ENCODE data around the gene HSD11B1. TPM values are rescaled to one million over a fixed set of nuclear protein-coding genes. Genes with fewer than 3 reads are reported as not detected.

HSD11B1 gene
- total RNA-seq, 2 donors from 2014 or later: 0.61 to 0.87 TPM

DNA sequence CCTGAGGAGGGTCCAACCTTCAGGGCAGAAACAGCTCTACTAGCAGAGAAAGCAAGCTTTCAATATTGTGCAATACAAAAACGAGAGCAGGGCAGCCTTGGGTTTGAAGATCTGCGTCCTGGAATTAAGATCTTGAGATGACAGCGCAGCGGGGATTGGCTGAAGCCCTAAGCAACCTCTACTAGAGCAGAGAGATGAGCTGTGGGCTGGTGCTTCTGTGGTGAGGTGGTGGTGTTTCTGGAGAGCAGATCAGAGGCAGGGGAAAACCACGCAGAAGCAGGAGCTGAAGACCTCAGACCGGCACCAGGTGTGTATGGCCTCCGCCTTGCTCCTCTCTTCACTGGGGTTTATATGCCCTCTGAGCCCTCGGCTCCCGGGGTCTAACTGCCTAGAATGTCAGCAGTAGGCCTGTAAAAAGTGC, 63.7 kb downstream of the HSD11B1 start:
- ATAC-seq (peak; percentile 45), DNase-seq (peak; percentile 53 to 62)
- intact Hi-C loops (cut with DNase I, micrococcal nuclease): no loop called here

DNA sequence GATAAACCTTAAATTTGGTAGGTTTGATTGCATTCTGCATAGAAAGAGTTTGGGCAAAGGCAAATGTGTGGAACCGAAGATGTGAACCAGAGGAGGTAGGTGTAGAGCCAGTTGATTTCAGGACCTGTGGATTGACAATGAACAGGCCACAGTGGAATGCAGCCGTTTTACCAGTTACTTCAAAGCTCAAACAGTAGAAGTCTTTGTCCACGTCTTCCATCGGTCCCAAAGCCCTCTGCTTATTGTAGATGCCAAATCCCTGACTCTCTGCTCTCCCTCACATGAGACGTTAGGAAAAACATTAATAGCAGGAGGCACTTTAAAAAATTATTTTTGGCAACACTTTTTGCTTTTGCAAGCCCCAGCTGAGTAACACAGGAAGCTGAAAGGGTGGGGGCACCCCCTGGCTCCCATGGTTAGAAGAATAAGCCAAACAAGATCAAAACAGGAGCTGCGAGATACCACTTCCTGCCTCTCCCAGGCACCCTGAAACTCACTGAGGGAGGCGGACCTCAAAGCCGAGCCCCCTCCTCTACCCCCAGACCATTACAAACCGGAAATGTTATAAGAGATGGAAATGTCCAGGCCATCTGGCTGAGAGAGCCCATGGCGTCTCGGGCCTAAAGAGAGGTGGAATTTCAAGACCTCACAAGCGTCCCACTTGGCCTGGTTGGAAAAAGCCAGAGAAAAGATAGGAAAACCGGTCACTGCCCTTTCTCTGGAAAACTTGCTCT, 64.7 kb downstream of the HSD11B1 start:
- peak; percentile 58 to 65 for DNase-seq
- peak; percentile 34 for ATAC-seq
- intact Hi-C loops (cut with DNase I, micrococcal nuclease): no loop called here

DNA sequence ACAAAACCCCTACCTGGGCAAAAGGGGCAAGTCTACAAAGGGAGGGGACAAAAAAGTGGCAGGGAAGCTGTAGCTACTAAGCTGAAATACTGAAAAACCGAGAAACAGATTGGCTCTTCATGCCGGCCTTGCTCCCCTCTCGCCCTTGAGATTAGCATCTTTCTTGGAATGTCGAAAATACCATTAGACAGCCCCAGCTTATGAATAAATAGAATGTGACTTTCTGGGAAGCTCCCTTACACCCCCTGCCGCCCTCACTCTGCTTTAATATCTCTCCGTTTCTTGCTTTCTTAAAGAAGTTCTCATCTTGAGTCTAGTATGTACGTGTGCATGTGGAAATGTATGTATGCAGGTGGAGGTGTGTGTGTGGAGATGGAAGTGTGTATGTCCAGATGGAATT, 65.3 kb downstream of the HSD11B1 start:
- intact Hi-C loops (cut with DNase I, micrococcal nuclease): no loop called here
- ATAC-seq (no peak), DNase-seq (no peak)

DNA sequence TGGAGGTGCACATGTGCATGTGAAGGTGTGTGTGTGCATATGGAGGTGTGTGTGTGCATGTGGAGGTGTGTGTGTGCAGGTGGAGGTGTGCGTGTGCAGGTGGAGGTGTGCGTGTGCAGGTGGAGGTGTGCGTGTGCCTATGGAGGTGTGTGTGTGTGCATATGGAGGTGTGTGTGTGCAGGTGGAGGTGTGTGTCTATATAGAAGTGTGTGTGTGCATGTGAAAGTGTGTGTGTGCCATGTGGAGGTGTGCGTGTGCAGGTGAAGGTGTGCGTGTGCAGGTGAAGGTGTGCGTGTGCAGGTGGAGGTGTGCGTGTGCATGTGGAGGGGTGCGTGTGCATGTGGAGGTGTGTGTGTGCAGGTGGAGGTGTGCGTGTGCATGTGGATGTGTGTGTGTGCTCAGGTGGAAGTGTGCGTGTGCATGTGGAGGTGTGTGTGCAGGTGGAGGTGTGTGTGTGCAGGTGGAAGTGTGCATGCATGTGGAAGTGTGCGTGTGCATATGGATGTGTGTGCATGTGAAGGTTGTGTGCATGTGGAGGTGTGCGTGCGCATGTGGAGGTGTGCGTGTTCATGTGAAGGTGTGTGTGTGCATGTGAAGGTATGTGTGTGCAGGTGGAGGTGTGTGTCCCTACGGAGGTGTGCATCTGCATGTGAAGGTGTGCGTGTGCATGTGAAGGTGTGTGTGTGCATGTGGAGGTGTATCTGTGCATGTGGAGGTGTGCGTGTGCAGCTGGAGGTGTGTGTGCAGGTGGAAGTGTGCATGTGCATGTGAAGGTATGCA, 66.2 kb downstream of the HSD11B1 start:
- ATAC-seq: no peak
- intact Hi-C loops (cut with DNase I, micrococcal nuclease): no loop called here
- no peak for DNase-seq

DNA sequence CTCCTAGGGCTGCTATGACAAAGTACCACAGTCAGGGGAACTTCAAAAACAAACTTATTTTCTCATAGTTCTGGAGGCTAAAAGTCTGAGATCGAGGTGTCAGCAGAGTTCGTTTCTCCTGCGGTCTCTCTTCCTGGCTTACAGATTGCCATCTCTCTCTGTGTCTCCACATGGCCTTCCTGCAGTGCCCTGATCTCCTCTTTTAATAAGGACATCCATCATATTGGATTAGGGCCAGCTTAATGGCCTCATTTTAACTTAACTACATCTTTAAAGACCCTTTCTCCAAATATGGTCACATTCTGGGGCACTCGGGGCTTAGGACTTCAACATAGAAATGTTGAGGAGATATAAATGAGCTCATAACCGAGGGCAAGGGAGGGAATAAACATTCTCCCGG, 67.5 kb downstream of the HSD11B1 start:
- ATAC-seq (no peak), DNase-seq (no peak)
- intact Hi-C loops (cut with DNase I, micrococcal nuclease): no loop called here

DNA sequence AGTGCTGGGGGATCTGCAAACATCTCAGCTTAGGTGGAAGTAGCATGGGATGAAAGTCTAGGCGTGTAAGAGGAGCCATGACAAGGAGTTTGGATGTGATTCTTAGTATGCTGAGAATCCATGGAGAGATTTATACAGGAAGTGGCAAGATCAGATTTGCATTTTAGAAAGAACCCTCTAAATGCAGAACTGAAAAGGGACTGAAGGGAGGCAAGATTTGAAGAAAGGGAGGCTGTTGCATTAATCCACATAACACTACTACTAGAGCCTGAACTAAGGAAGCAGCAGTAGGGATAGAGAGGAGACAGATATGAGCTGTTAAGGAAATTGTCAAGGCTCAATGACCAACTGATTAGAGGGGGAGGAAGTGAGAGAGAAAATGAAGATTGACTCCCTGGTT, 69.9 kb downstream of the HSD11B1 start:
- ATAC-seq: no peak
- intact Hi-C loops (cut with DNase I, micrococcal nuclease): no loop called here
- DNase-seq: no peak

DNA sequence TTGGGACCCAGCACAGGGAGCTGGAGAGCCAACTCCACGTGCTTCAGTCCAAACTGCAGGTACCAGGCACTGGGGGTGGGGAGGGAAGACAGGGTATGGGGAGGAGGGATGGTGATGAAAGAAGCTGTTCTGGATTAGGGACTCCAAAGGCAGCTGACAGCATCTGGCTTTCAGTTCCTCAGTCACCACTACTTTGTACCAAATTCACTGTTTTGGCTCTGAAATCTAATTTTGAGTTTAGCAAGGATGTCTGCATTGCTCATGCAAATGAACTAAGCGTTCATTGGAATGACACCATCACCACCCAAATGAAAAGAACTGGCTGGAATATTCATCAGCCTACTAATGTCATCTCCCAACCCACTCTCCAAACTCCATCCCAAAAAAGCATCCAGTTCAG, 71.0 kb downstream of the HSD11B1 start:
- no peak for ATAC-seq

DNA sequence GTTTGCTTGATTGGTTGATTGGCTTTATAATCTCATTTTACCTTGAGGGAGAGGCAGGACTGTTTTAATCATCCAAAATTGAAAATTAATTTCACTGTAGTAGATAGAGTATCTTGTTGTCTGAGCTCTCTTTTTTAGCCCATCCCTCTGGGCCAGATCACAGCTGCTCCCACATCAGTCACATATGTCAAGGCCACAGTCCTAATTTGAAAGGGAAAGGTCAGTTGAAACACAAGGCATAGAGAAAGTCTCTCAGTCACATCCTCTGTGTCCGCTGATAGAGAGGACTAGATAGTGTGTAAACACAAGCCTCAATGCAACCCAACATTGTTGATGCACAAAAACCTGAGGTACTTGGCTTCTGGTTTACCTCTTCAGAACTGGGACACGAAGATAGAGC, 72.9 kb downstream of the HSD11B1 start:
- DNase-seq: no peak
- ATAC-seq: no peak
- intact Hi-C loops (cut with DNase I, micrococcal nuclease): no loop called here

More for the DNA sequence above, 71.0 kb downstream of the HSD11B1 start:
- intact Hi-C loops (cut with DNase I, micrococcal nuclease): no loop called here
- DNase-seq: no peak

DNA sequence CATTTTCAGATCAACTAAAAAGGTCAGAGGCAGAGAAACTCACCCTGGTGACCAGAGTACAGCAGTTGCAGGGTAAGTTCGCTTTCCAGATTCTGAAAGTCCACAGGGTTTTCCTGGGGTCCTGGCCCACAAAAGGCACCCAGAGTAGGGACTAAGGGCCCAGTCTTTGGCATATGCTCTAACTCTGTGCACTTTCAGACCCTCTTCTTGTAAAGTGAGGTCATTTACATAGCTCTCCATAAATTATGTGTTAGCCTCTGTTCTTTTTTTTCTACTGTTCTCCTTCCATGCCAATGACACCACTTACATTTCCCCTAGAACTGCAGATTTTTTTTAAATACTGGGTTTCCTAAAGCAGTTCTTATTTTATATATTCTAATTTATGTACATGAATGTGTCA, 73.5 kb downstream of the HSD11B1 start:
- intact Hi-C loops (cut with DNase I, micrococcal nuclease): no loop called here
- ATAC-seq (no peak), DNase-seq (no peak)

DNA sequence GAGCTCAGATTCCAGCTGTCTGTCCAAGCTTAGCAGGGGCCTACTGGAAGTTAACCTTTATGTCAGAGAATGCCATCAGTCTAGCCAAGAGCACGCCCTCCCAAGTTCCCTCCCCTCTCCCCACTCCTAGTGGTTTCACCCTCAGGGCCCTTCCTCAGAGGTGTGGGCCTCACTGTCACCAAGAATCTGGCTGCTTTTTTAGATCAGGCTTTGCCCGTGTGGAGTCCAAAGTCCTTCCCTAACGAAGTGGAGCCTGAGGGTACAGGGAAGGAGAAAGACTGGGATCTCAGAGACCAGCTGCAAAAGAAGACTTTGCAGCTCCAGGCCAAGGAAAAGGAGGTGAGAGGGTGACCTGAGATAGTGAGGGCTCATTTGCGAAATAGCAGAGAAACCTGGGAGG, 75.6 kb downstream of the HSD11B1 start:
- intact Hi-C loops (cut with DNase I, micrococcal nuclease): no loop called here
- ATAC-seq (no peak), DNase-seq (no peak)

DNA sequence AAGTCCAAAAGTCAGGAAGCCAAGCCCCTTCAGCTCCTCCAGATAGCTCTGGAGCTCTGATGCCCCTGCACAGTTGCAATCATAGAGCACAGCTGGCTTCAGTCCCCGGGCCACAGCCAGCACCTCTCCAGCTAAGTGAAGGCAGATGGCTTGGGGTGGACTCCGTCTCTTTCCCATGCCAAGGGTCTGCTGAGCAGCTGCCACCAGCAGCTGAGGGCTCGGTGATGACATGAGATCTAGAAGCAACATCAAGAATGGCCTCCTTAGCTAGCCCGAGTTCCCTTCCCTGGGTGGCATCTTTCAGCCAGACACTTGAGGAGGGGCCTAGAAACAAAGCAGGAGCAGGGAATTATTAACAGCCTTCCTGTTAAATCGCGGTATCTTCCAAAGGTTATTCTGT, 78.7 kb downstream of the HSD11B1 start:
- intact Hi-C loops (cut with DNase I, micrococcal nuclease): no loop called here
- DNase-seq (no peak), ATAC-seq (no peak)

Other genes with a start within 250 kb of the HSD11B1 start
- gene CAMK1G, start 121.1 kb upstream of the HSD11B1 start, total RNA-seq: under 1 TPM in 1 of 2 donors, not detected in 1; 0.17 TPM
- gene LAMB3, start 52.4 kb upstream of the HSD11B1 start, total RNA-seq: 100 to 1,000 TPM in 1 of 2 donors, 10 to 100 TPM in 1; 85.2 to 136 TPM
- gene G0S2, start 29.4 kb upstream of the HSD11B1 start, total RNA-seq: 1 to 10 TPM; 4.4 to 5.9 TPM
- 1 to 10 TPM; 2.3 to 4.4 TPM for gene TRAF3IP3, start 51.2 kb downstream of the HSD11B1 start, total RNA-seq
- gene C1orf74, start 79.7 kb downstream of the HSD11B1 start, total RNA-seq: 1 to 10 TPM; 2.0 to 4.5 TPM
- gene IRF6, start 101.3 kb downstream of the HSD11B1 start, total RNA-seq: 100 to 1,000 TPM in 1 of 2 donors, 10 to 100 TPM in 1; 92.8 to 132 TPM
- 1 to 10 TPM; 4.8 to 6.2 TPM for gene UTP25, start 123.1 kb downstream of the HSD11B1 start, total RNA-seq
- gene SYT14, start 233.4 kb downstream of the HSD11B1 start, total RNA-seq: under 1 TPM in 1 of 2 donors, not detected in 1; 0.14 TPM

All from left colon (tissue), 2 donors.